ENCODE data around the gene NCAPH2. TPM values are rescaled to one million over a fixed set of nuclear protein-coding genes. Genes with fewer than 3 reads are reported as not detected.

NCAPH2 gene
- total RNA-seq, 1 donor from 2014 or later, result 44.2 TPM

DNA sequence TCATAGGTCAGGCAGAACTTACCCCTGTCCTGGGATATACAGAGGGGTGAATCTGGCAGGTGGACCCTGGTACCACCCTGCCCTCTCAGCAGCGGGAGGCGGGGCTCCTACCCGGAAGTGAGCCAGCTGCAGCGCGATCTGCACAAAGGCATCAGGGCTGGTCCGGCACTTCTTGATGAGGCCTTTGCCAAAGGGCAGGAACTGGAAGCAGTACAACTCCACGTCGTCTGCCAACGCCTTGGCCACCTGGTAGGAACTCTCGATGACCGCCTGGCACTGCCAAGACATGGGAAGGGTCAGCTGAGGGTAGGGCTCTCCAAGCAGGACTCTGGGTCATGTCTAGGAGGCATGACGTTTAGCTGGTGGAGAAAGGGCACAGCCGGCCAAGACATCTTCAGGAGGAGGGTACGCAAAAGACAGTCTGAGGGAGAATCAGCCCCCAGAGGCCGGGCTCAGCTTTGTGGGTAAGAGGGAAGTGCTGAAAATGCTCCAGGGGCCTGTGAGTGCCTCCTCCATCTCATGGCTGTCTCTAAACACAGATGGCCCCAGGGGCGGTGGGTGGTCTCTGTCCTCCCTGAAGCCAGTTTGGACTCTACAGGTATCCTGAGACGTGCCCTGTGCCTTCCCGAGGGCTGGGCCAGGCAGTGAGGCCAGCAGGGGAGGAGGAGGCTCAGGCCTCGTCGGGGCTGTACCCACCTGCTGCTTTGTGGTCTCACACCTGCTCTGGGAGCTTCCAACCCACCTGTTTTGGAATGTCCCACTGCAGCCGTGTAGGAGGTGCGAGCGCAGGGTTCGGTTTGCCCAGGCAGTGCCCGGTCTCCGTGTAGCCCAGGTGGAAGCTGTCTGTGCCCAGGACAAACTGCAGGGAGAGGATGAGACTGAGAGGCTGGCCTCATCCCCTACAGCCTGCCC, 63.5 kb downstream of the NCAPH2 start:
- FAIRE-seq (no peak), DNase-seq (ENCODE audit: low read depth) (no peak)
- Histone ChIP-seq H3K36me3 (ENCODE audit: control insufficient read depth, insufficient read depth, low read length) (peaks cover 1% of the 10 kb centered on the region), H3K4me3 (ENCODE audit: low read depth, low read length) (no peak overlapping the region), H3K27me3 (ENCODE audit: control insufficient read depth, insufficient read depth, low read length) (no peaks in the 10 kb centered on the region)
- TF ChIP-seq, protein P1, sequence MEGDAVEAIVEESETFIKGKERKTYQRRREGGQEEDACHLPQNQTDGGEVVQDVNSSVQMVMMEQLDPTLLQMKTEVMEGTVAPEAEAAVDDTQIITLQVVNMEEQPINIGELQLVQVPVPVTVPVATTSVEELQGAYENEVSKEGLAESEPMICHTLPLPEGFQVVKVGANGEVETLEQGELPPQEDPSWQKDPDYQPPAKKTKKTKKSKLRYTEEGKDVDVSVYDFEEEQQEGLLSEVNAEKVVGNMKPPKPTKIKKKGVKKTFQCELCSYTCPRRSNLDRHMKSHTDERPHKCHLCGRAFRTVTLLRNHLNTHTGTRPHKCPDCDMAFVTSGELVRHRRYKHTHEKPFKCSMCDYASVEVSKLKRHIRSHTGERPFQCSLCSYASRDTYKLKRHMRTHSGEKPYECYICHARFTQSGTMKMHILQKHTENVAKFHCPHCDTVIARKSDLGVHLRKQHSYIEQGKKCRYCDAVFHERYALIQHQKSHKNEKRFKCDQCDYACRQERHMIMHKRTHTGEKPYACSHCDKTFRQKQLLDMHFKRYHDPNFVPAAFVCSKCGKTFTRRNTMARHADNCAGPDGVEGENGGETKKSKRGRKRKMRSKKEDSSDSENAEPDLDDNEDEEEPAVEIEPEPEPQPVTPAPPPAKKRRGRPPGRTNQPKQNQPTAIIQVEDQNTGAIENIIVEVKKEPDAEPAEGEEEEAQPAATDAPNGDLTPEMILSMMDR (IDR thresholded peaks at IDR 0.05; ENCODE audit: insufficient read depth, low read length, severe bottlenecking), result no peak

DNA sequence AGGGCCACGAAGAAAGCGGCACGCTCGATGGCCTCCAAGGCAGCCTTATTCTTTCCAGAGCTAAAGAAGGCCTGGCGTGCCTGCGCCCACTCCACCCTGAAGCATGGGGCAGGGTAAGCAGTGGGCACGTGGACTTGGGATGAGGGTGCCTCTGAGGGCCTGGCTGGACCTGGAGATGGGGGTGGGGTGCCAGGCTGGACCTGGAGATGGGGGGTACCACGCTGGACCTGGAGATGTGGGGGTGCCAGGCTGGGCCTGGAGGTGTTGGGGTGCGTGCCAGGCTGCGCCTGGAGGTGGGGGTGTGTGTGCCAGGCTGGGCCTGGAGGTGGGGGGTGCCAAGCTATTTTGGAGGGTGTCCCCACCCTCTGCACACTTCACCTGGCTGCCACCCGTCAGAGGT, 64.9 kb downstream of the NCAPH2 start:
- H3K27me3 ChIP-seq (ENCODE audit: control insufficient read depth, insufficient read depth, low read length), result no peaks in the 10 kb centered on the region
- TF ChIP-seq, protein P1 (IDR thresholded peaks at IDR 0.05; ENCODE audit: insufficient read depth, low read length, severe bottlenecking), result no peak
- H3K4me3 ChIP-seq (ENCODE audit: low read depth, low read length), result no peak overlapping the region
- H3K36me3 ChIP-seq (ENCODE audit: control insufficient read depth, insufficient read depth, low read length), result peaks cover 1% of the 10 kb centered on the region
- FAIRE-seq (no peak), DNase-seq (ENCODE audit: low read depth) (no peak)

- TF ChIP-seq, protein P1 (IDR thresholded peaks at IDR 0.05; ENCODE audit: insufficient read depth, low read length, severe bottlenecking), result no peak
- no peak for DNase-seq (ENCODE audit: low read depth)
- Histone ChIP-seq H3K4me3 (ENCODE audit: low read depth, low read length) (no peak overlapping the region), H3K27me3 (ENCODE audit: control insufficient read depth, insufficient read depth, low read length) (no peaks in the 10 kb centered on the region), H3K36me3 (ENCODE audit: control insufficient read depth, insufficient read depth, low read length) (peaks cover 1% of the 10 kb centered on the region)
- no peak for FAIRE-seq
Observed at GRCh38 chr22:50573491-50574382, 65.7 kb downstream of the NCAPH2 start.

- Histone ChIP-seq H3K36me3 (ENCODE audit: control insufficient read depth, insufficient read depth, low read length) (peaks cover 3% of the 10 kb centered on the region), H3K4me3 (ENCODE audit: low read depth, low read length) (no peak overlapping the region), H3K27me3 (ENCODE audit: control insufficient read depth, insufficient read depth, low read length) (no peaks in the 10 kb centered on the region)
- TF ChIP-seq, protein P1 (IDR thresholded peaks at IDR 0.05; ENCODE audit: insufficient read depth, low read length, severe bottlenecking), result no peak
- DNase-seq (ENCODE audit: low read depth) (no peak), FAIRE-seq (peak; percentile 70)
Observed at GRCh38 chr22:50574383-50574755, 66.3 kb downstream of the NCAPH2 start.

Other genes with a start within 250 kb of the NCAPH2 start
- 12.4 and 14.1 TPM in 2 replicates for gene MAPK12, start 246.5 kb upstream of the NCAPH2 start, total RNA-seq
- 3.4 and 9.0 TPM in 2 replicates for gene MAPK11, start 237.8 kb upstream of the NCAPH2 start, total RNA-seq
- 138 and 176 TPM in 2 replicates for gene PLXNB2, start 200.6 kb upstream of the NCAPH2 start, total RNA-seq
- 1.1 and 1.8 TPM in 2 replicates for gene DENND6B, start 181.2 kb upstream of the NCAPH2 start, total RNA-seq
- 50.5 and 57.5 TPM in 2 replicates for gene PPP6R2, start 164.9 kb upstream of the NCAPH2 start, total RNA-seq
- gene SBF1, start 33.2 kb upstream of the NCAPH2 start, total RNA-seq, result 123 and 129 TPM in 2 replicates
- 3.7 and 5.4 TPM in 2 replicates for gene ADM2, start 26.7 kb upstream of the NCAPH2 start, total RNA-seq
- not detected in 2 replicates for gene MIOX, start 21.4 kb upstream of the NCAPH2 start, total RNA-seq
- 10.3 and 12.7 TPM in 2 replicates for gene LMF2, start 522 bp upstream of the NCAPH2 start, total RNA-seq
- 2.0 and 2.1 TPM in 2 replicates for gene SCO2, start 17.4 kb downstream of the NCAPH2 start, total RNA-seq
- gene TYMP, start 21.8 kb downstream of the NCAPH2 start, total RNA-seq, result 56.6 and 126 TPM in 2 replicates
- 0.26 TPM in 2 replicates for gene KLHDC7B, start 37.7 kb downstream of the NCAPH2 start, total RNA-seq
- 0.51 and 0.79 TPM in 2 replicates for gene SYCE3, start 54.7 kb downstream of the NCAPH2 start, total RNA-seq
- gene CPT1B, start 70.2 kb downstream of the NCAPH2 start, total RNA-seq, result 3.4 and 8.2 TPM in 2 replicates
- gene CHKB, start 74.6 kb downstream of the NCAPH2 start, total RNA-seq, result 27.6 and 34.3 TPM in 2 replicates
- gene MAPK8IP2, start 92.6 kb downstream of the NCAPH2 start, total RNA-seq, result 0.53 and 0.77 TPM in 2 replicates
- 12.1 and 13.6 TPM in 2 replicates for gene ARSA, start 119.9 kb downstream of the NCAPH2 start, total RNA-seq
- 0.79 and 0.90 TPM in 2 replicates for gene SHANK3, start 164.6 kb downstream of the NCAPH2 start, total RNA-seq
- gene ACR, start 230.0 kb downstream of the NCAPH2 start, total RNA-seq, result not detected in 2 replicates